Naive B cell (primary cell): Measurements from ENCODE around the gene RGSL1. TPM values are rescaled to one million over a fixed set of nuclear protein-coding genes. Genes with fewer than 3 reads are reported as not detected.
A peak's percentile ranks its signal among the peaks of the same experiment; 100 is the strongest.

Source experiments
- ATAC-seq, 2 donors: fragments of 150-1000 bp; cut with Tn5 transposase; 2 replicates each; pipeline ENCODE4 v1.10.0; 2021; ENCODE audit warnings: low read depth in 2 of 2, mild to moderate bottlenecking in 2 of 2, moderate library complexity in 2 of 2
- DNase-seq: peaks from one replicate; pipeline ENCODE4 v3.0.0; 2022
- H3K27ac Mint-ChIP-seq, 6 donors: one replicate each; pipeline ENCODE4 v1.8.0; 2020 to 2022; ENCODE audit warnings: mild to moderate bottlenecking in 6 of 6, mixed read lengths in 6 of 6, moderate library complexity in 5 of 6, inconsistent platforms in 2 of 6
- H3K27me3 Mint-ChIP-seq, 3 donors: one replicate each; pipeline ENCODE4 v1.8.0; 2021 to 2022; ENCODE audit warnings: mixed read lengths in 3 of 3, mild to moderate bottlenecking in 1 of 3
- H3K36me3 Mint-ChIP-seq, 2 donors: one replicate each; pipeline ENCODE4 v1.8.0; 2020 to 2022; ENCODE audit warnings: mixed read lengths in 2 of 2, inconsistent platforms in 1 of 2, mild to moderate bottlenecking in 1 of 2
- H3K4me1 Mint-ChIP-seq, 3 donors: one replicate each; pipeline ENCODE4 v1.8.0; 2020 to 2022; ENCODE audit warnings: mixed read lengths in 3 of 3, inconsistent platforms in 1 of 3, mild to moderate bottlenecking in 1 of 3, moderate library complexity in 1 of 3
- H3K4me3 Mint-ChIP-seq, 8 donors: one replicate each; pipeline ENCODE4 v1.8.0; 2020 to 2022; ENCODE audit warnings: mild to moderate bottlenecking in 8 of 8, mixed read lengths in 8 of 8, moderate library complexity in 8 of 8, inconsistent platforms in 2 of 8
- H3K9me3 Mint-ChIP-seq, 7 donors: one replicate each; pipeline ENCODE4 v1.8.0; 2020 to 2022; ENCODE audit warnings: mixed read lengths in 7 of 7, mild to moderate bottlenecking in 5 of 7, inconsistent platforms in 2 of 7, moderate library complexity in 1 of 7
- polyA plus RNA-seq, 6 donors: library from polyadenylated mRNA; unstranded; fragments of 300-500 nt; fragmentation: Illumina TruSeq; gene quantifications; one replicate each; pipeline ENCODE4 v1.2.3, GENCODE V29; 2021; ENCODE audit warnings: low read depth in 6 of 6

Gene RGSL1
- polyA plus RNA-seq, 6 donors from 2014 or later, result 0.13 TPM; not detected in 5

DNA sequence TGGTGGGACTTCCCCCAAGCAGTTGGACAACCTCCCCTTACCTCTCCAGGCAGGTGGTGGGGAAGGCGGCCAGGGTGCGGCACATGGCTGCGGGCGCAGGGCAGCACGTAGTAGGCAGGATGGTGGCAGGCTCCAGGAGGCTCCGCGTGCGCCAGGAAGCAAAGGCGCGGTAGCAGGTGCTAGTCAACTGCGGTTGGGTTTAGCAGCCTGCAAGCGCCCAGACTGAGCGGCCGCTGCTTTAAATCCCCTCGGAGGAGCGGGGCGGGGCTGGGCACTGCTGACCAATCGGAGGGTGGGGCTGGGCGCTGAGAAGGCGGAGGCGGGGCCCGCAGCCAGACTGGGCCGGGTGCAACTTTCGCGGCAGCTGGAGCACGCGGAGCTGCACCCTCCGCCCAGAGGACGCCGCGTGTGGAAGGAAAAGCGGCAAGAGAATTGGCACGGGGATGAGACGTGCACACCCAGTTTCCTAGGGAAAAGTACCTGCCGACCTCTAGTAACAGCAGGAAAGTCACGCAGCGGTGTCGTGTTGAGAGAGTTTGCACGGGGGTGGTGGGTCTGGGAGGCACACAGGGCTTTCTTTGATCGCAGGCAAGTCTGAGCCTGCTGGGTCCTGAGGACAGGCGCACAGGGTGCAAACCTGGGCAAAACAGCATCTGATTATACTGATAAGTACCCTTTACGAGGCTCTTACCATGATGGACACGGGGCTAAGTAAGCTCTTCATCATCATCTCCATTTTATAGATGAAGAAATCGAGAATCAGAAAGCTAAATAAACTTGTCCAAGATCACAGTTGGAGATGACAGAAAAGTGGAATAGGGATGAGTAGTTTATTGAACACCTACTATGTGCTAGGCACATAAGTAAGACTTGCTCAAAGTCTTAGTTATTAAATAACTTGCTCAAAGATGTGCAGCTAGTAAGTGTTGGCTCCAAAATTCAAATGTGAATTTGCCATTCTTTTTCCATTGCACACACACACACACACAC is 154.5 kb downstream of the RGSL1 start, which contains the start of gene RGS16:
TSS of gene RGS16 (minus strand) at position 215 of the 990 bp plus-strand sequence. CDS start at position 85, 130 bp downstream.
- Mint-ChIP-seq H3K27me3 (peaks cover 0 to 17% (median 7%) of the 10 kb centered on the region in 3 donors), H3K4me3 (peak within 1 kb of the TSS; percentile 79 to 92 (median 89)), H3K27ac (peak within 1 kb of the TSS in 5 of 6 donors; percentile 65 to 93 (median 69)), H3K4me1 (peaks cover 21 to 25% (median 23%) of the 10 kb centered on the region in 3 donors), H3K9me3 (no peaks in the 10 kb centered on the region), H3K36me3 (no peaks in the 10 kb centered on the region)
- peak; percentile 85 for DNase-seq
- peak; percentile 97 for ATAC-seq

DNA sequence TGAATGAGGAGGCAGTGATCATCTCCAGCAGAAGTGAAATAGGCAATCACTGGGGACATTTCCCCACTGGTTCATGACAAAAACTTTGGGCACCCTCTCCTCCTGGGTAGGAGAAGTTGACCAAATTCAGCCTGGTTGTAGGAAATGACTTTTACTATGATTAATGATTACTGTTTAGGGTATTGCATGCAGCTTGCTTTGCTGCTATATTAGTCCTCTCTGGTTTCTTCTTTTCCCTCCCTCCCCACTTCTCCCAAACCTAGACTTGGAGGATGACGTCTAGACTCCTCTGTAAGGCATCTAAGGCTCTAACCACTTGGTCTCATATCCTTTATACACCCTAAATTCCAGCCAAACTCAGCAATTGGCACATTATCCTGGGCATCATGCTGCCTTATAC is 157.6 kb downstream of the RGSL1 start:
- H3K9me3 Mint-ChIP-seq, result no peaks in the 10 kb centered on the region
- no peaks in the 10 kb centered on the region for H3K36me3 Mint-ChIP-seq
- peaks cover 6 to 41% (median 33%) of the 10 kb centered on the region in 3 donors for H3K27me3 Mint-ChIP-seq
- no peak overlapping the region for H3K27ac Mint-ChIP-seq
- no peak for DNase-seq
- peaks cover 21 to 25% (median 23%) of the 10 kb centered on the region in 3 donors for H3K4me1 Mint-ChIP-seq
- H3K4me3 Mint-ChIP-seq, result no peak overlapping the region
- no peak for ATAC-seq

DNA sequence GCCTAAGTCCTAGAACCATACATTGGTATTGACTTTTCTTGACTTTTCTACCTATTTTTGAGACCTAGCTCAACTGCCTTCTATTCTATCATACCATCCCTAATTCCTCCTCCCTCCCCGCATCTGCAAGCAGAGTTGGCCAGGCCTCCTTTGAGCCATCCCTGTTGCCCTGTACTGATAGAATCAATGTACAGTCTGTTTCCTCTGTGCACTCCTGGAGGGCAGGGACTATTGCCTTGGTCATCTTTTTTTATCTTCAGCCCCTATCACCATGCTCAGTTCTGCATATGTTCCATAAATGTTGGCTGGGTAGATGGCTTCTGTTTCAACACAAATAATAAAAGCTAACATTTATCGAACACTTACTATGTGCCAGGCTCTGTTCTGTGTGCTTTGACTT is 158.3 kb downstream of the RGSL1 start:
- Mint-ChIP-seq H3K4me1 (peaks cover 18 to 22% (median 20%) of the 10 kb centered on the region in 3 donors), H3K27me3 (peaks cover 11 to 48% (median 40%) of the 10 kb centered on the region in 3 donors), H3K9me3 (no peaks in the 10 kb centered on the region), H3K27ac (no peak overlapping the region), H3K4me3 (peak overlapping the region in 1 of 8 donors; percentile 6), H3K36me3 (no peaks in the 10 kb centered on the region)
- ATAC-seq (no peak), DNase-seq (no peak)

DNA sequence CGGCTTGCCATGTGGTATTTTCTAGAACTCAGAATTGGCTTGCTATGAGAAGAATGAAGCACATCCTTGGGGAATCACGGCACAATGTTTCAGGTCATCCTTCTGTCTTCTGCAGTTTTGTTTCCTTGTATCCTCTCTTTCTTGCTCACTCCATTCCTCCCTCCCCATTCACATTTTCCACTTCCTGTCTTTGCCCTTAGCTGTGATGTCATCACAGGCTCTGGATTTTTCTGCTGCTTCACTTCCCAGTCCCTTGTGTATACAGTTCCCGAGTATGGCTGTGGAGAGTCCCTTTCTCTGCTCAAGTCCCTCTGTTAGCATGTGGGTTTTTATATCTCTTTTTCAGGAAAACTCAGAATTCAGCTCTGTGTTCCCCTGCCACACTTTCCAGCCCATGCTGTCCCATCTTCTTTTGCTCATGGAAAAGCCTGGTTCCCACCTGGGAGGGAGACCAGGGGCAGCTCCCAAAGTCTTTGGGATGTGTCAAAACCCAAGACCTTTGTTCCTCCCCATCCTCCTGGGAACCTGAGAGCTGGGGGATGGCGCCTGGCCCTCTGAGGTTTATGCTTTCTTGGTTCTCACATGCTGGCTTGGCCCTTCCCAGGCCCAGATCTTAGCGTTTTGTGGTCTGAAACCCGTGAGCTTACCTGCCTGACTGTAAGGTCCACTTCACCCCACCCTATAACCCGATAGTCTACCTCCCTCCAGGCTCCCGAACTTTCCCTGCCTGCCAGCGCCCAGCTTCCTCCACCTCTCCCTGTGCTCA is 159.1 kb downstream of the RGSL1 start:
- H3K4me1 Mint-ChIP-seq, result peaks cover 14 to 17% (median 16%) of the 10 kb centered on the region in 3 donors
- H3K27me3 Mint-ChIP-seq, result peaks cover 18 to 51% (median 48%) of the 10 kb centered on the region in 3 donors
- H3K9me3 Mint-ChIP-seq, result no peaks in the 10 kb centered on the region
- ATAC-seq (no peak), DNase-seq (no peak)
- H3K27ac Mint-ChIP-seq, result peak overlapping the region in 1 of 6 donors; percentile 81
- no peak overlapping the region for H3K4me3 Mint-ChIP-seq
- H3K36me3 Mint-ChIP-seq, result no peaks in the 10 kb centered on the region

Other genes starting within 250 kb of the RGSL1 start
- 10 to 100 TPM; 35.7 to 93.8 (median 65.5) TPM for gene GLUL, start 58.4 kb upstream of the RGSL1 start, polyA plus RNA-seq
- under 1 TPM in 4 of 6 donors, not detected in 2; 0.13 to 0.34 (median 0.23) TPM for gene TEDDM1, start 49.5 kb upstream of the RGSL1 start, polyA plus RNA-seq
- 10 to 100 TPM in 1 of 6 donors, 1 to 10 TPM in 5; 5.0 to 10.1 (median 7.1) TPM for gene RNASEL, start 139.1 kb downstream of the RGSL1 start, polyA plus RNA-seq
- gene RGS16, start 154.2 kb downstream of the RGSL1 start, polyA plus RNA-seq, result 1 to 10 TPM in 4 of 6 donors, under 1 TPM in 2; 0.52 to 8.9 (median 1.8) TPM
- gene RGS8, start 234.4 kb downstream of the RGSL1 start, polyA plus RNA-seq, result not detected